IPS-18c (cell line): Measurements from ENCODE around the gene CDH22.

Source experiments
- H3K4me3 ChIP-seq: 2 replicates; pipeline ENCODE4 v1.7.0; 2013; ENCODE audit warnings: low read depth, mild to moderate bottlenecking, low read length, moderate library complexity; ENCODE audit not compliant: insufficient read depth
- H3K9me3 ChIP-seq: one replicate; pipeline ENCODE4 v1.6.1; 2013; ENCODE audit warnings: mild to moderate bottlenecking, low read length, moderate library complexity; ENCODE audit not compliant: control insufficient read depth, insufficient read depth

The CDH22 gene

DNA sequence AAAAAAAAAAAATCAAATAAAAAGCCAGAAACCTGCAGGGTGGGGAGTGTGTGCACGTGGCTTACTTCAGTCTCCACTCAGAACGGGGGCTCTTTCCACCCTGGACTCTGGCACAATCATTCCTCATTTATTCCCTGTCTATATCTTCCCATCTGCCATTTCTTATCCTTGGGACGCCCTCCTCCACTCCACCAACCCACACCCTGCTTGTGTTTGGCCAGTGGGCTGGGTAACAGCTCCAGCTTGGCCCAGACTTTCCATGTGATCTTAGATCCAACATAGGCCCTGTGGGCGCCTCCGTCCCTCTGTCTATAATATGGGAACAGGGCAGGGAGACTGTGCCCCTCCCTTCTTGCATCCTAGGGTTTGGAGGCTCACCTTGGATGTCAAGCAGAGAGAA is 122.1 kb downstream of the CDH22 start:
- no peaks in the 10 kb centered on the region for H3K9me3 ChIP-seq
- H3K4me3 ChIP-seq, result no peak overlapping the region

- H3K9me3 ChIP-seq, result no peaks in the 10 kb centered on the region
- H3K4me3 ChIP-seq, result no peak overlapping the region
Observed at GRCh38 chr20:46185353-46185752, 122.9 kb downstream of the CDH22 start.

DNA sequence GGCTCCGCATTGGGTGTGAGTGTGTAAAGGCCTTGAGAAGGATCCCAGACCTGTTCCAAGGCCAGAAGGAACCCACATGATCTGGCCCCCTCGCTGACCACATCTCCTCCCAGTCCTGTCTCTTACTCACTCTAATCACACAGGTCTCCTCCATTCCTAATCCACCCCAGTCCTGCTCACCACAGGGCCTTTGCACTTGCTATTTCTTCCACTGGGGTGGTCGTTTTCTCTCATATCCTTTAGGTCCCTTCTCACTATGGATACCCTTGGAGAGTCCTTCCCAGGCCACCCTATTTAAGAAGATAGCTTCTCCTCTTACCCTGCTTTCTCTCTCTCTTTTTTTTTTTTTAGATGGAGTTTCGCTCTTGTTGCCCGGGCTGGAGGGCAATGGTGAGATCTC is 124.5 kb downstream of the CDH22 start:
- no peaks in the 10 kb centered on the region for H3K9me3 ChIP-seq
- H3K4me3 ChIP-seq, result no peak overlapping the region

DNA sequence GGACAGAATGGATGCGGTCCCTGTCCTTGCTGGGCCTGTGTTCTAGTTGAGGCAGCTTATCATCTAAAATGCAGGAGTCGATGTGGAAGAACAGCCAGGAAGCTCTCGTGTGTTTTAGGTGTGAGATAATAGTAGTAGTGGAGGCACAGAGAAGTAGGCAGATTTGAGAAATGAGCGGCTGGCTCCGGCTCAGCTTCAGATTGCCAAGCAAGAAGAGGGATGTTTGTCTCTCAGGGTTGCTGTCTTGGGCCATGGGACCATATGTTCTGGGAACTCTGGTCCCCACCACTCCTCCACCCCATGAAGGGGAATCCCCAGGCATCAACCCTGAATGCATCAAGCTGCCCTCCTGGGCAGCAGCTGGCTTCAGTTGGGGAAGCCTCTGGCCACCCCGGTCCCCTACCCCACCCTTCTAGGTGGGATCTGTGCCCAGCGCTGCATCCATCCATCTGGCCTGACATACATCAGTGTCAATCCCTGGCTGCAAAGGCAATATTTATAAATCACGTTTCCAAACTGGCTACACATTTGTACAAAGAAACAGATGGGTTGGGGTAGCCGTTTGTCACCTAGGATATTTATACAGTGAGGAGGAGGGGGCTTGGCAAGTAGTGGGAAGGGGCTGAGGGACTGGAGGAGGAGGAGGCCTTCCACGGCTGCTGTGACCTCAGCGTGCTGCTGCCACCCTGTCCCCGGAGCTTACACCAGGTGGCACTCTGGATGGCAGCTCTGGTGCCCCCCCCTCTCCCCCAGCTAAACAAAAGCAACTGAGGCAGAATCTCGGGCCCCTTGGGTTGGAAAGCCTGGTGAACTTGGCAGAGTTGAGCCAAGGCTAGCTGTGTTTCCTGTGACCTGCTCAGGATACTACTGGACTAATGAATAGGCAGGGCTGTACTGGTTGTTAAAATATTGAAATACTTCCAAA is 125.8 kb downstream of the CDH22 start:
- Histone ChIP-seq H3K9me3 (no peaks in the 10 kb centered on the region), H3K4me3 (no peak overlapping the region)

- no peak overlapping the region for H3K4me3 ChIP-seq
- H3K9me3 ChIP-seq, result peaks cover 2% of the 10 kb centered on the region
Observed at GRCh38 chr20:46179862-46180261, 128.4 kb downstream of the CDH22 start.

DNA sequence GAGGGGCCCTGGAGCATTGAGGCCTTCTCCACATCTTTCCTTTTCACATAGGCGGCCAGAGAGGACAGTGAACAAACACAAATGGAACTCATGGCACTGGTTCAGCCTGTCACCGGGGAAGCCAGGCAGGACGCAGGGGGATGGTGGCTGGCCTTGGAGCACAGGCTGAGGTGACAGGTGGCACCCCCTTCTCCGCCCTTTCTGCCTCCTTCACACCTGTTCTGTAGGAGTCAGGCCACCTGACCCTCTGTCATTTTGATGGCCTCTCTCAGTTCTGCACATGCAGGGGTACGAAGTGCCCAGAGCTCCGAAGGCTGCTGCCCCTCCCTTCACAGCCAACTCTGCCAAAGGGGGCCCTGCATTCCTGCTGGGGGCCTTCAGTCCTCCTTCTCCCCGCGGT is 129.4 kb downstream of the CDH22 start:
- H3K4me3 ChIP-seq, result no peak overlapping the region
- peaks cover 2% of the 10 kb centered on the region for H3K9me3 ChIP-seq

DNA sequence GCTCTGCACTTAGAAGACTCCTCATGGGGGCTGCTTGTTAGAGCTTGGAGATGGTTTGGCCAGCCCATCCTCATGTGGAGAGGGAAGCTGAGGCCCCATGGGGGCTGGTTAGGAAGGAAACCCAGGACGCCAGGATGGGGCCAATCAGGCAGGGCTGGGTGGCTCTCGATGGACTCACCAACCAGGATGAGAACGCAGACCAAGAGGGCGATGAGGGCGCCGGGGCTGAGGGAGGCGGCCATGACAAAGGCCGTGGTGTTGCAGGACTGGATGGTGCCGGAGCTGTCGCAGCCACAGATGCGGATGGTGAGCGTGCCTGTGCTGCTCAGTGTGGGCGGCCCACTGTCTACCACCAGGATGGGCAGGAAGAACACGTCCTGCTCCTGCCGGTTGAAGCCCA is 130.5 kb downstream of the CDH22 start:
- H3K9me3 ChIP-seq, result peaks cover 2% of the 10 kb centered on the region

DNA sequence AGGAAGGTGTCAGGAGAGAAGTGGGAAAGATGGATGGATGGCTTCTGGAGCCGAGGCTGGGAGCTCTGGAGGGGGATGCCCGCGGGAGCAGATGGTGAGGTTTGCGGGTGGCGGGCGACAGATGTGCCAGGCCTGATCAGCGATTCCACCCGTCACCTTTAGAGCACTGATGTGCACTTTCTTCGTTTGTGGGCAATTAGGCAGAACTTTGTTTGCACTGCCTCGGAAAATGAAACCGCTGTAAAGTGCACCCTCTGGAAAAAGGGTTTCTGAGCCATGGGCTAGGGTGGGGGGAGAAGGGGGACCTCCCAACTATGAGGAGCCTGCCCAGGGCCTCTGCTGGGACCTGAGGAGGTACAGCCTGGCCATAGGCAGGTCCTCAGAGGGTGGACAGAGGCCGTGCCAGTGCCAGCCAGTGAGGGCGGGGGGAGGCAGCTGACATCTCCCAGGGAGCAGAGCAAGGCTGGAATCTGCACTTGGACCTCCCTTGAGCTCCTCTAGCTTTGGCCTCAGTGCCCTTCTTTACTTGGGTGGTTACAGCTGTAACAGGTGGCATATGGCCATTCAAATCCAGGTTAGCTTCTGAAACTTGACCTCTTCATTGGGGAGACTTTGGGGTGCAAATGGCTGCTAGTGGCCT is 131.4 kb downstream of the CDH22 start:
- Histone ChIP-seq H3K9me3 (peaks cover 2% of the 10 kb centered on the region), H3K4me3 (no peak overlapping the region)

More for the DNA sequence above, 130.5 kb downstream of the CDH22 start:
- H3K4me3 ChIP-seq, result no peak overlapping the region

- H3K4me3 ChIP-seq, result no peak overlapping the region; the same call in 1 of the 2 replicates
- peaks cover 2% of the 10 kb centered on the region for H3K9me3 ChIP-seq
Observed at GRCh38 chr20:46175127-46175494, 133.2 kb downstream of the CDH22 start.

DNA sequence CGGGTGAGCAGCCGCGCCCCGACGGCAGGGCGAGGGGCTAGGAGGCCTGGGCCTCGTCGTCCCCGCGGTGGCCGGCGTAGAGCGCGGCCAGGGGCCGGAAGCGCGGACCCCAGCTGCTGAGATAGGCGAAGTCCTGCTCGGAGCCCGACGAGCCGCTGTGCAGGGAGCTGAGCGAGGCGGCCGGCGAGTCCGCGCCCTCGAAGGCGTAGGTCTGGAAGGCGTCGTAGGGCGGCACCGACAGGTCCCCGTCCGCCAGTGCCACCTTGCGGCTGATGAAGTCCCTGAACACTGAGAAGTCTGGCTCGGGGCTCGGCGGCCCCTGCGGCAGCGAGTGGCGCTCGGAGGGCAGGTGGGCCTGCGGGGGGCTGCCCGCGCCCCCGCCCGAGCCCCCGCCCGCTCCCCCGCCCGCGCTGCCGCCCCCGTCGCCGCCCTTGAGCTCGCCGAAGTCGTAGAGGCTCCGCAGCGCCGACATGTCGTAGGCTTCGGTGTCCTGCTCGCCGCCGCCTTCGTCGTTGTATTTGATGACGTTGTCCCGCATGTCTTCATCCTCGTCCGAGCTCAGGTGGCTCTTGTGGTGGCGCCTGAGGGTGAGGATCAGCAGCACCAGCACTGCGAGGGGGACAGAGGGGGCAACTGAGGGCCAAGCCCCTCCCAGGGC is 133.7 kb downstream of the CDH22 start:
- peaks cover 2% of the 10 kb centered on the region for H3K9me3 ChIP-seq
- H3K4me3 ChIP-seq, result no peak overlapping the region; the same call in none of the 2 replicates

DNA sequence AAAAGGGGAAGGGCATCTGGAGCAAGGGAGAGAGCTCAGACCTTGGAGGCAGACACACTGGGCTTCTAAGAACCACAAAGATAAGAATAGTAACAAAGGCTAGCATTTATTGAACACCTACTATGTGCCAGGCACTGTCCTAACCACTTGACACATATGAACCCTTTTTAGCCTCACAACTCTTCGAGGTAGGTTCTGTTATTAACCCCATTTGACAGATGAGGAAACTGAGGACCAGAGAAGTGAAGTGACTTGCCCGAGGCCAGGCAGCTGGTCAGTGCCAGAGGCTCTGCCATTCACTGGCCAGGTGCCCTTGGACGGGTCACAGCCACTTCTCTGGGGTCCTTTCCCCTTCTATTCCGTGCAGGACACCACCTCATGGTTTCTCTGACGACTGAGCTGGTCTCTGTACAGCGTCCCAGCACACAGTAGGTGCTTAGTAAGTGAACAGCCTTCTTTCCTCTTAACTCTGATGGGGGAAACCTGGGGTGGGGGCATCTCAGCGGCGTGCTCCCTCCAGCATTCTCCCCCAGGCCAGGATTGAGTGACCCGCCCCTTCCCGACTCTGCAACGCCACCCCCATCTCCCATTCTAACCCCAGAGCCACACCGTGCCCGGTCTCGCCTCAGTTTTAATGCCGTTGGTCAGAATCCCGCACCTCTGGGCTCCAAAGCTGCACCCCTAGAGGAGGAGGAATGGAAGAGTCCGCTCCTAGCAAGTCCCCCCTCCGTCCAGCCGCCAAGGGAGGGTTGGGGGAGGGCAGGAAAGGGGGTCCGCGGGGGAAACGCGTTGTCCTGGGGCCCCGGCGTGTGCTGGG is 134.4 kb downstream of the CDH22 start:
- Histone ChIP-seq H3K4me3 (no peak overlapping the region; the same call in 1 of the 2 replicates), H3K9me3 (peaks cover 2% of the 10 kb centered on the region)

- Histone ChIP-seq H3K9me3 (peaks cover 2% of the 10 kb centered on the region), H3K4me3 (no peak overlapping the region)
Observed at GRCh38 chr20:46172961-46173536, 135.2 kb downstream of the CDH22 start.

- Histone ChIP-seq H3K9me3 (peaks cover 2% of the 10 kb centered on the region), H3K4me3 (no peak overlapping the region)
Observed at GRCh38 chr20:46172455-46172854, 135.8 kb downstream of the CDH22 start.

DNA sequence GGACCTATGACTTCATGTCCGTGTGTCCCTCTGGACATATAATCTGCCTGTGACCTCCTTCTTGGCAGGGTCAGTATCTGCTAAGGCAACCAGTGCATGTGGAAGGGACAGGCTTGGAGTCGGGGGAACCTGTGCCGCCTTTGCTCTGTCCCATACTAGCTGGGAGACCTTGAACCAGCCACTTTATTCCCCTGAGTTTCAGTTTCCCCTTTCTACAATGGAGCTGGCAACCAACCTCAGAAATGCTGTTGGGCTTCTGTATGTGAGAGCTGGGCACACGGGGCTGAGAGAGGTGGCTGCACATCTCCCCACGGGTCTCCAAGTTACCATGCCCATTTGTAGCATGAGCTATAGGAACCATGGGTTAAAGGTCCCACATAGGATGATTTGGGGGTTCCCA is 136.4 kb downstream of the CDH22 start:
- no peak overlapping the region for H3K4me3 ChIP-seq
- no peaks in the 10 kb centered on the region for H3K9me3 ChIP-seq

DNA sequence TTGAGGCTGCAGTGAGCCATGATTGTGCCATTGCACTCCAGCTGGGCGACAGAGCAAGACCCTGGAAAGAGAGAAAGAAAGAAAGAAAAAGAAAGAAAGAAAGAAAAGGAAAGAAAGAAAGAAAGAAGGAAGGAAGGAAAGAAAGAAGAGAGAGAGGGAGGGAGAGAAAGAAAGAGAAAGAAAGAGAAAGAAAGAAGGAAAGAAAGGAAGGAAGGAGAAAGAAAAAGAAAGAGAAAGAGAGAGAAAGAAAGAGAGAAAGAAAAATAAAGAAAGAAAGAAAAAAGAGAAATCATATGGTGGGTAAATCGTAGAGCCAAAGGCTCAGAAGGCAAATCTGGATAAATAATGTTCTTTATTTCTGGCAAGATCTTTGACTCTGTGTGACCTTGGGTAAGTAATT is 136.8 kb downstream of the CDH22 start:
- Histone ChIP-seq H3K9me3 (no peaks in the 10 kb centered on the region), H3K4me3 (no peak overlapping the region)

GRCh38 chr20:46169245-46170171 is 138.8 kb downstream of the CDH22 start:
- H3K9me3 ChIP-seq, result no peaks in the 10 kb centered on the region
- H3K4me3 ChIP-seq, result no peak overlapping the region
